Skin of body (tissue), 3 donors: ENCODE data around the gene CXCL17. TPM values are rescaled to one million over a fixed set of nuclear protein-coding genes. Genes with fewer than 3 reads are reported as not detected.

Experiments
- DNase-seq: peaks from one replicate; lab custom pipeline; 2025; lab: John Stamatoyannopoulos, UW
- small RNA-seq: library from RNA; depleted of rRNA; stranded (forward); fragments of <200 nt; gene quantifications from one replicate; pipeline ENCODE3, GENCODE V24; 2014; ENCODE audit warnings: low replicate concordance
- total RNA-seq: library from RNA; depleted of rRNA; stranded (reverse); fragments of >200 nt; gene quantifications from one replicate; pipeline ENCODE4 v1.2.3, GENCODE V29; 2014

CXCL17 gene
- total RNA-seq, 1 donor from 2014 or later, result not detected

DNA sequence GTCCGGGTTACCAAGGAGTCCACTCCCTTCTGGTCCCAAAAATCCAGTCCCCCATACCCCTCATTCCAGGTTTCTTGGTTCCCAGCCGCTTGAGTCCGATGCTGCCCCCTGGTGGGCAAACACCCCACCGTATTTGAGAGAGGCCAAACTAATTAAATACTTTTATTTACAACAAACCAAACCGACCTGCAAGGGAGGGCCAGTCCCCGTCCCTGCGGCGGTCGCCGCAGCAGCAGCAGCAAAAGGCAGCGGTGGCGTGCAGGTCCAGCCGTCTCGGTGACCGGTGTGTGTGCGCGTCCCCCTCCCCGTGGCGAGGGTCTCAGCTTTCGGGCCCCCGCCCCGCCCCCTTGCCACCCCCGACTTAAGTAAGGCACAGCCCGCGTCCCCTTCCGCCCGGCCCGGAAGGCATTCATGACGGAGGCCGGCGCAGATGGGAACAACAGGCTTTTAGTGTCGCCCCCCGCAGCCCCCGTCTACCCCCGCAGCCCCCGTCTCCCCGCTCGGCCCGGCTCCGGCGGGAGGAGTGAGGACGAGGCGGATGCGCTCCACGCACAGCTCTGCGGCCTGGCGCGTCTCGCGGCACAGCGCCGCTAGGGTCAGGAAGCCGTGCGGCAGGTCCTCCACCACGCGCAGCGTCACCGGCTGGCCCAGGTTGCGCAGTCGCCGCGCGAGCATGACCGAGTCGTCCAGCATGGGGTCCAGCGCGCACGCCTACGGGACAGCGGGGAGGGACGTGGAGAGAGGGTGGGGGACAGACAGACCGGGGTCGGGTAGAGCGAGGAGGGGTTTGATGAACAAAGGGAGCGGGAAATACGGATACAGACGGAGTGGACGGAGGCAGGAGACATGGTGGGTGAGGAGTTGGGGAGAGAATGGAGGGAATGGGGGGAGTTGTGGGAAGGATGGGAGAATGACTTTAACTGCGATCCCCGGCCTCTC lies 41.1 kb downstream of the CXCL17 start:
- peak; percentile 71 for DNase-seq

DNA sequence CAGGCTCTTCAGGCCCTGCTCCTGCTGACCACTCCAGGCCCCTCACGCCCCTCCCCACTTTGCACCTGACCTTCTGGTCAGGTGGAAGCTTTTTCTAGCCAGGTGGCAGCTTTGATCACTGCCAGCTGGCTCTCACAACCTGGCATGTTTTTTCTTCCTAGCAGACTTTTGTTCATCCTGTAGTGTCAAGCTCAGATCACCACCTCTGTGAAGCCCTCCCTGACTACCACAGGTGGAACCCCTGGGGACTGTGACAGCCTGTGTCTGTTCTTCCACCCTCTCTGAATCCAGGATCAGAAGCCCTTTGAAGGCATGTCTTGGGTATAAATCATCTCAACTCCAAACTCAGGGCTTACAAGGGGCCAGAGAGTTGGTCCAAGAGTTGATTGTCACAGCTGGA lies 42.3 kb downstream of the CXCL17 start:
- DNase-seq, result no peak

DNA sequence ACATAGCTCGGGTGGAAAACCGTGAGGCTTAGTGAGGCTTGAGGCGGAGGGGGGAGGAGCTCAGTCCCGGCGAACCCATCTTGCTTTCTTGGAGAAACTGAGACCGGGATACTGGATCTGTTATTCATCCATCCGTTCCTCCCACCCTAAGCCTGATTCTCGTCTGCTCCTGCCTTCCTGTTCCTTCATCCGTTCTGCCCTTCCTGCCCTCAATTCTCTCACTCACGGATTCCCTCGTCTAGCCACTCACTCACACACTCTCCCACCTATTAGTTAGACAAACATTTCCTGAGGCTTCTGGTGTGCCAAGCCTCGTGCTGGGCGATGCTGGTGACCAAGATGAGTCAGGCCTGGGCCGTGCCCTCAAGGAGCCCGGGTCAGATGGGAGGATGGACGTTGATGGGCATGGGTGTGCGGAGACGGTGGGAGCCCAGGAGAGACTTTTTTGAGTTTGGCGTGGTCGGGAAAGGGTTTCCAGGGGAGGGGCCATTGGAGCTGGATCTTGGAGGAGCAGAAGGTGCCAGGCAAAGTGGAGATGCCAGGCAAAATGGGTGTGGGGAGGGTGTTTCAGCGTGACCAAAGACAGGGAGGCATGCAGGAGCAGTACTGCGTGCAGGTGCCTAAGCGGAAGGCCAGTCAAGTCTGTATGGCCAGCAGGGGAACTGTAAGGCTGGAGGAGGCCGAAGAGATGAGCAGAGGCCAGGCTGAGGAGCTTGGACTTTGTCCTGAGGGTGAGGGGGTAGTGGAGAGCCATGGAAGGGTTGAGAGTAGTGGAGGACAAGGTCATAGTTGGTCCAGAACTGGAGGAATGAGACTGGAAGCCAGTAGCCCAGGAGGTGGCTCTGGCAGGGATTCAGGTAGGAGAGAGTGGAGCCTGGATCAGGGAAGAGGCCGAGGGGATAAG lies 45.2 kb downstream of the CXCL17 start:
- DNase-seq, result no peak

DNA sequence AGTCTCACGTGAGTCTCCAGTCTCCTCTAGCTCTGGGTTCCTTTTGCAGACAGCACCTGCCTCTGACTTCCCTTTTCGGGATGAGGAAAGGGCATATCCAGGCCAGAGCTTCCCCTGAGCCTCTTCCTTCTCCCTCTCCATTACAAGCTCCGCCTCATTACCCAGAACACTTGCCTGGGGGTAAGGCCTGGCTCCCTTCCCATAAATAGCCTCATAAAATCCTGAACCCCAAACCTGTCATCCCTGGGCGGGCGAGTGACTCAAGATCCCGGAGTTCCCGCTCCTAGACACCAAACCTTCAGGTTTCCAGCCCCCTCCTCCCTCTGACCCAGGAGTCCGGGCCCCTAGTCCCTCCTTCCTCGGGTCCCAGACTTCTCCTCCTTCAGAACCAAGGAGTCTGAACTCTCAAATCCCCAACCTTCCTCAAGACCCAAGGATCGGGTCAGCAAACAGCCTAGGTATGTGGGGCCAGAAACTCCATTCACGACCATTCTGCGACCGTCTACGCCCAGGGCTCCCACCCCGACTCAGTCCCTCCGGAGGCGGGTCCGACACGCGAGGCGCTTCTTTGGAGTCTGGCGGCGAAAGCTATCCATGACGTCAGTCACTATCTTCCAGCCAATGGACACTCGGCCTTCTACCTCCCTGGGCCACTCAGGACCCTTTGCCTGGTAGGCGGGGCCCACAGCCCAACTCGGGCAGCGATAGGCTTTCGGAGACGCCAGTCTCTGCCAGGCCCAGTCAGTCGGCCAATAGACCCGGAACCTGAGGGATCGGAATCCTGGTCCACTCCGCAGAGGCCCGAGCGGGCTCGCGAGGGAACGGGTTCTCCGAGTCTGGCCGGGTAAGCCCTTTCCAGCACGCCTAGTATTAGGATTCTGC lies 46.1 kb downstream of the CXCL17 start:
- peak; percentile 97 for DNase-seq

DNA sequence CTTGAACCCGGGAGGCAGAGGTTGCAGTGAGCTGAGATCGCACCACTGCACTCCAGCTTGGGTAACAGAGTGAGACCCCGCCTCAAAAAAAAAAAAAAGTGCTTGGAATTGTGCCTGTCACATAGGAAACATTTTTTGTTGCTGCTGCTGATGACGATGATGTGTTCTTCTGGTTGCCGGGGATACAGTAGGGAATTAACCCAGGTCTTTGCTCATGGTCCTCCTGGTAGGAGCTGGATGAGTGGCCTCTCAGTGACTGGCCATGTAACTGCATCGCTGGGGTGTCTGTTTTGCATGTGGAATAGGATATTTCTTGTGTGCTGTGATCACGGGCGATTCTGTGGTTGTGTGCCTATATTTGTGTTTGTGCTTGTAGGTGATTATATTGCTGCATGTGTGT lies 48.0 kb downstream of the CXCL17 start:
- no peak for DNase-seq

DNA sequence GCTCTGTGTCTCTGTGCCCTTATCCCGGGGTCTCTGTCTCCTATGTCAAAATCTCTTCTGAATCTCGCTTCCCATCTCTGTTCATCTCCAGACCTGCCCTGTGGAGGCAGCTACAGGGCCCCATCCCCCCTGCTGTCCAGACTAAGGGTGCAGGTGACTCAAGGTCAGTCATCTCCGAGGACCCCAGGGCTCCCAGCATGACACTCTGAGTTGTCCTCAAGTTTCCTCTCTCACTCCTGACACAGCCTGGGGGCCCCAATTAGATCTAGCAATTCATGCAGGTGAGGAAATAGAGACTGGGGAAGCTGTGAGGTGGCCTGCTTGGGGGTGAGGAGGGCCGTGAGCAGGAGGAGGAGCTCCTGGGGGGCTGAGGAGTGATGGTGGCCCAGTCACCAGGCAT lies 50.6 kb downstream of the CXCL17 start:
- DNase-seq, result no peak

DNA sequence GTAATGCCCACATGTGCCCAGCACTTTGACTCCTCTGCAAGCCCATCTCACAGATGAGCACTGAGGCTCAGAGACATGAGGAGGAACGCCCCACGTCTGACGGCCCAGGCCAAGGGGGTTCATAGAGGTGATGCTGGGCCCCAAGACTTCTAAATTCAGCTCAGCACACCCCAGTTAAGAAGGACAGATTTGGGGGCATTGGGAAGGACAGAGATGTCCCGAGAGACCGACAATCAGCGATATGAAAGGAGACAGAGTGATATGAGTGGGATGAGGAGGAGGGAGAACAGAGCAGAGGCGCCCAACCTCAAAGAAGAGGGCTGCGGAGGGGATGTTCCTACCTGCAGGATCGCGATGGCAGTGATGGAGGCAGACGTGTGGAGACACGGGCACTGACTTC lies 52.8 kb downstream of the CXCL17 start, which contains the start of gene CNFN:
TSS of gene CNFN (minus strand) at position 399 of the 400 bp plus-strand sequence. CDS start 1,260 bp downstream, outside the sequence.
- DNase-seq, result no peak

DNA sequence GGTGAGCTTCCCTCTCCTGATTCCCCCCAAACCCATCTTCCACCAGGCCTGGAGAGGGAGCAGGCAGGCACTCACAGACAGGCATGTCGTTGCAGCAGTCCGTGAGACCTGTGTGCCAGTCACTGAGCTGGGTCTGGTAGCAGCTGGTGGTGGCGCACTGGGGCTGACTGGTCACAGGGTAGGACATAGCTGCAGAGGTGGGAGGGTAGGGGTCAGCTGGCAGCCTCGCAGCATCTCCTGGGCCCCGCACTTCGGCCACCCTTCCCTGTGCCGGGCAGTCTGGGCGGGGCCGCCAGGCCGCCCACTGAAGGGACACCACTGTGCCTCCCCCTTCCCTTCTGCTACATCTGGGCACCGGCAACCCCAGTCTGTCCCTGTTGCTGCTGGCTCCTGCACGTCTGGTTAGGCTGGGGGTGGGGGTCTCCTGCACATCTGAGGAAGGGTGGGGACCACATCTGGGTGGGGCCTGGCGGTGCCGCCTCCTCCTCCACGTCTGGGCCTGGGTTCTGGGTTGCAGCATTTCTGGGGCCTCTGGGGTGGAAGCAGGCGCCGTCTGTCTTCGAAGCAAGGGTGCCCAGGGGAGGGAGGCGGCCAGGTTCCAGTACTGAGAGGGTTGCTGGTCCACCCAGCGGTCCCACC lies 53.8 kb downstream of the CXCL17 start:
- no peak for DNase-seq

DNA sequence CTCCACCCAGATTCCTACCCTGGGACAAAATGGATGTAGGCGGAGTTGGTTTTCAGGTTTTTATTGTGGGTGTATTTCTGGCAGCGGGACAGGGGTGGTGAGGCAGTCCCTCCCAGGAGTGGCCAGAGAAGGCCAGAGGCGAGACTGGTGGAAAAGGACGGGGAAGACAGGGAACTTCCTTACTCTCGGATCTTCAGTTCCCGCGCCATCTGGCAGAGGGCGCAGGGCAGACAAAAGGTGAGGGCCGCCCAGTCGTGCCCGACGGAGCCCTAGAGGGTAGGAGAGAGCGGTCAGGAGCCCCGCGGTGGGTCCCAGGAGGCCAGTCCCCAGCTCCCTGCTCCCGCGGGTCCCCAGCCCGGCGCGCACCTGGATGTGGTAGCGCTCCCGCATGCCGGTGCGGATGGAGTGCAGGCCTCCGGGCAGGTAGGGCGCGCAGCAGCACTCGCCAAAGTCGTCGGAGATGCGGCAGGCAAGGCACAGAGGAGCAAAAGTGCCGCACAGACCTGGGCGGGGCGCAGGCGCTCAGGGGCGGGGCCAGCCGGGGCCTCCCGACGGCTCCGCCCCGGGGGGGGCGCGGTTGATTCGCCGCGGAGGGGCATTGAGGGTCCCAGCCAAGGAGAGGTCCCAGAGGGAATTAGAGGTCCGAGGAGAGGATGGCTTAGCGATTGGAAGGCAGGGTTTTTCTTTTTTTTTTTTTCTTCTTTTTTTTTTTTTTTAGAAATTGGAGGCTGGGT lies 55.6 kb downstream of the CXCL17 start:
- no peak for DNase-seq

DNA sequence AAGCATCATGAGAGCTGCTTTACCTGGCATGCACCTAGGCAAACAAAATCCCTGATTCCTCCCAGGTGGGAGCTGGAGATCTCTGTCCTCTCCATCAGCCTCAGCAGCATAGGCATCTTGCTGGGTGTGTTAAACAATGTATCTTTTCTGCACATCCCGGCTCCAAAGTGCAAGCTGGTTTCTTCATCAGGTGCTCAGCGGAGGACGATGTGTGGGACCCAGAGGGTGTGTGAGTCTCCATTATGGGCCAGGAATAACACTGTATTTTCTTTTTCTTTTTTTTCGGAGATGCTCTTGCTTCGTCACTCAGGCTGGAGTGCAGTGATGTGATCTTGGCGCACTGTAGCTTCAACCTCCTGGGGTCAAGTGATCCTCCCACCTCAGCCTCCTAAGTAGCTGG lies 62.6 kb downstream of the CXCL17 start:
- DNase-seq, result no peak

Small RNA genes within 50 kb of the gene (small RNA-seq; reads per million reads assigned to genes)
- gene RNU4-60P, result not detected

Other genes starting within 250 kb of the CXCL17 start
- 22.1 TPM for gene DEDD2, start 225.3 kb downstream of the CXCL17 start, total RNA-seq
- gene ZNF526, start 222.6 kb downstream of the CXCL17 start, total RNA-seq, result 7.1 TPM
- 12.1 TPM for gene GSK3A, start 200.3 kb downstream of the CXCL17 start, total RNA-seq
- 23.5 TPM for gene ERF, start 187.8 kb downstream of the CXCL17 start, total RNA-seq
- gene CIC, start 173.7 kb downstream of the CXCL17 start, total RNA-seq, result 22.4 TPM
- 0.20 TPM for gene PRR19, start 140.8 kb downstream of the CXCL17 start, total RNA-seq
- gene PAFAH1B3, start 140.3 kb downstream of the CXCL17 start, total RNA-seq, result 17.6 TPM
- 0.20 TPM for gene TMEM145, start 129.6 kb downstream of the CXCL17 start, total RNA-seq
- gene MEGF8, start 117.3 kb downstream of the CXCL17 start, total RNA-seq, result 11.6 TPM
- 11.0 TPM for gene CNFN, start 52.6 kb downstream of the CXCL17 start, total RNA-seq
- 59.7 TPM for gene LIPE, start 15.6 kb downstream of the CXCL17 start, total RNA-seq
- gene CEACAM1, start 85.5 kb upstream of the CXCL17 start, total RNA-seq, result 3.5 TPM
- gene CEACAM8, start 152.0 kb upstream of the CXCL17 start, total RNA-seq, result 4.8 TPM